Mammary epithelial cell (primary cell): ENCODE measurements around the gene WNT11.

Experiments used
- CTCF ChIP-seq, 2 donors: IDR thresholded peaks in 1 of 2; conservative IDR thresholded peaks in 1 of 2; 2 replicates each; pipeline ENCODE4 v1.5.1; 2011 to 2012; ENCODE audit warnings: inconsistent platforms in 2 of 2, low read length in 2 of 2, mild to moderate bottlenecking in 2 of 2, control low read depth in 1 of 2, low read depth in 1 of 2; ENCODE audit not compliant: insufficient read depth in 1 of 2; ENCODE audit errors: extremely low read depth in 1 of 2
- EZH2 ChIP-seq: IDR thresholded peaks from 2 replicates; pipeline ENCODE4 v1.6.1; 2012; ENCODE audit warnings: low read length, inconsistent platforms, borderline replicate concordance

GRCh38 chr11:76243957-76244285 lies 37.6 kb upstream of the WNT11 start:
- no peak for TF ChIP-seq CTCF (conservative IDR thresholded peaks at IDR 0.05 in 1 of 2, IDR thresholded peaks at IDR 0.05 in 1 of 2; ENCODE audit: extremely low read depth in 1 of 2, insufficient read depth in 1 of 2, low read depth in 1 of 2, low read length in 2 of 2)
- TF ChIP-seq EZH2, result no peak
